ENCODE results near the gene LIG4. TPM values are rescaled to one million over a fixed set of nuclear protein-coding genes. Genes with fewer than 3 reads are reported as not detected.

Gene LIG4
- total RNA-seq, 1 experiment from 2014 or later, result 5.7 TPM

DNA sequence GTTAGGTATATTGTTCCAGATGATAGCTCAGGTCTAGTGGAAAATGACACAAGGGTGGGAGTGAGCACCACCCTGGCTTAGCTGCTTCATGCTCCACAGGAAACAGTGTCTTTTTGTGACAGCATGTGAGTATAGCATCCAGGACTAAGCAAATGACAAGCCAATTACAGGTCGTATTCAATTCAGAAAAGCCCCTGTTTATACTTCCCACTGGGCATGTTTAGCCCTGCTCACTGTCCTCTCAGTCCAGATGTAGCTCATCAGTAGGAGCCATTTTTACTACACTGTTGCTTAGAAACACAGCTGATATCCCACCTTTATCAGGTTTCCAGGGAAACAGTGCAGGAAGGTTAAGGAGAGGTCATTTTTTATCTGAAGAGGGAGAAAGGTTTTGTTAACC, 10.8 kb upstream of the LIG4 start (continued):
- TF ChIP-seq ZNF425 (CRISPR knock-in tag; conservative IDR thresholded peaks at IDR 0.05), result no peak
- TF ChIP-seq AR (CRISPR knock-in tag; IDR thresholded peaks at IDR 0.05), result no peak
- no peak for TF ChIP-seq SMAD3 (CRISPR knock-in tag; IDR thresholded peaks at IDR 0.05; ENCODE audit: borderline replicate concordance)

DNA sequence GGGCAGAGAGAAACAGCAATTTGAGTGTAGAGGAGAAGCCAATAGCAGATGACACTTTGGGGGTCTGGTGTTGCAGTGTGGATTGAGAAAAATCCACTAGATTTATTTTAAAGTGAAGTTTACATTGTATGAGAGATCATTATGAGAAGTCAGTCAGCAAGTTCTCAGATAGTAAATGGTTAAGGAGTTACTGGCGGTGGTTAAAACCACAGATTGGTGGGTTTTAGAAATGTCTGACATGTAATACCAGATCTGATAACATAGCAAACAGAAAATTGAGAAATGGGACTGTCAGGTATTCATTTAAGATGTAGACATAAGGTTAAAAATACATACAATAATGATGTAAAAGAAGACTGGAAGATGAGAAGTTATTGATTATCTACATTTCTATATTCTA, 10.1 kb upstream of the LIG4 start:
- Mint-ChIP-seq H3K27me3 (ENCODE audit: low read depth) (no peaks in the 10 kb centered on the region), H3K36me3 (peaks cover 7% of the 10 kb centered on the region), H3K27ac (no peak overlapping the region), H3K9me3 (no peaks in the 10 kb centered on the region), H3K4me3 (no peak overlapping the region), H3K4me1 (peaks cover 2% of the 10 kb centered on the region; the same call in 1 of the 2 replicates)
- ATAC-seq (no peak), DNase-seq (ENCODE audit: low spot score) (no peak)
- POLR2A ChIA-PET, result interaction anchor here (0.6 kb wide), 1 partner anchor 275 kb away, joined by 3 read pairs; no protein-coding TSS in a partner anchor
- TF ChIP-seq ELF4 (CRISPR knock-in tag; IDR thresholded peaks at IDR 0.05; ENCODE audit: low read depth) (no peak), SMAD4 (CRISPR knock-in tag; IDR thresholded peaks at IDR 0.05) (no peak), ZNF263 (CRISPR knock-in tag; IDR thresholded peaks at IDR 0.05; ENCODE audit: low read depth) (no peak), ZNF121 (CRISPR knock-in tag; IDR thresholded peaks at IDR 0.05) (no peak), ZNF219 (CRISPR knock-in tag; IDR thresholded peaks at IDR 0.05; ENCODE audit: borderline replicate concordance) (no peak), CBFB (CRISPR knock-in tag; IDR thresholded peaks at IDR 0.05; ENCODE audit: low read depth) (no peak), ATF6 (CRISPR knock-in tag; IDR thresholded peaks at IDR 0.05) (no peak), MYBL2 (CRISPR knock-in tag; IDR thresholded peaks at IDR 0.05) (no peak), GABPB1 (CRISPR knock-in tag; IDR thresholded peaks at IDR 0.05) (no peak), KAT7 (CRISPR knock-in tag; IDR thresholded peaks at IDR 0.05; ENCODE audit: borderline replicate concordance) (no peak), OVOL2 (CRISPR knock-in tag; IDR thresholded peaks at IDR 0.05; ENCODE audit: borderline replicate concordance) (no peak), RORB (CRISPR knock-in tag; IDR thresholded peaks at IDR 0.05) (no peak), CREB1 (CRISPR knock-in tag; IDR thresholded peaks at IDR 0.05) (no peak), TEAD1 (CRISPR knock-in tag; IDR thresholded peaks at IDR 0.05) (no peak), PREB (CRISPR knock-in tag; IDR thresholded peaks at IDR 0.05; ENCODE audit: borderline replicate concordance) (no peak), TEAD4 (CRISPR knock-in tag; IDR thresholded peaks at IDR 0.05) (no peak)
- TF ChIP-seq, protein P1, sequence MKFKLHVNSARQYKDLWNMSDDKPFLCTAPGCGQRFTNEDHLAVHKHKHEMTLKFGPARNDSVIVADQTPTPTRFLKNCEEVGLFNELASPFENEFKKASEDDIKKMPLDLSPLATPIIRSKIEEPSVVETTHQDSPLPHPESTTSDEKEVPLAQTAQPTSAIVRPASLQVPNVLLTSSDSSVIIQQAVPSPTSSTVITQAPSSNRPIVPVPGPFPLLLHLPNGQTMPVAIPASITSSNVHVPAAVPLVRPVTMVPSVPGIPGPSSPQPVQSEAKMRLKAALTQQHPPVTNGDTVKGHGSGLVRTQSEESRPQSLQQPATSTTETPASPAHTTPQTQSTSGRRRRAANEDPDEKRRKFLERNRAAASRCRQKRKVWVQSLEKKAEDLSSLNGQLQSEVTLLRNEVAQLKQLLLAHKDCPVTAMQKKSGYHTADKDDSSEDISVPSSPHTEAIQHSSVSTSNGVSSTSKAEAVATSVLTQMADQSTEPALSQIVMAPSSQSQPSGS (CRISPR knock-in tag; IDR thresholded peaks at IDR 0.05; ENCODE audit: borderline replicate concordance, low read depth), result no peak
- TF ChIP-seq, protein P2, sequence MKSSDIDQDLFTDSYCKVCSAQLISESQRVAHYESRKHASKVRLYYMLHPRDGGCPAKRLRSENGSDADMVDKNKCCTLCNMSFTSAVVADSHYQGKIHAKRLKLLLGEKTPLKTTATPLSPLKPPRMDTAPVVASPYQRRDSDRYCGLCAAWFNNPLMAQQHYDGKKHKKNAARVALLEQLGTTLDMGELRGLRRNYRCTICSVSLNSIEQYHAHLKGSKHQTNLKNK (CRISPR knock-in tag; IDR thresholded peaks at IDR 0.05), result no peak
- TF ChIP-seq, protein P3, sequence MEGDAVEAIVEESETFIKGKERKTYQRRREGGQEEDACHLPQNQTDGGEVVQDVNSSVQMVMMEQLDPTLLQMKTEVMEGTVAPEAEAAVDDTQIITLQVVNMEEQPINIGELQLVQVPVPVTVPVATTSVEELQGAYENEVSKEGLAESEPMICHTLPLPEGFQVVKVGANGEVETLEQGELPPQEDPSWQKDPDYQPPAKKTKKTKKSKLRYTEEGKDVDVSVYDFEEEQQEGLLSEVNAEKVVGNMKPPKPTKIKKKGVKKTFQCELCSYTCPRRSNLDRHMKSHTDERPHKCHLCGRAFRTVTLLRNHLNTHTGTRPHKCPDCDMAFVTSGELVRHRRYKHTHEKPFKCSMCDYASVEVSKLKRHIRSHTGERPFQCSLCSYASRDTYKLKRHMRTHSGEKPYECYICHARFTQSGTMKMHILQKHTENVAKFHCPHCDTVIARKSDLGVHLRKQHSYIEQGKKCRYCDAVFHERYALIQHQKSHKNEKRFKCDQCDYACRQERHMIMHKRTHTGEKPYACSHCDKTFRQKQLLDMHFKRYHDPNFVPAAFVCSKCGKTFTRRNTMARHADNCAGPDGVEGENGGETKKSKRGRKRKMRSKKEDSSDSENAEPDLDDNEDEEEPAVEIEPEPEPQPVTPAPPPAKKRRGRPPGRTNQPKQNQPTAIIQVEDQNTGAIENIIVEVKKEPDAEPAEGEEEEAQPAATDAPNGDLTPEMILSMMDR (IDR thresholded peaks at IDR 0.05), result no peak
- CTCF ChIA-PET, result no interaction called here
